Epithelial cell of proximal tubule (primary cell): ENCODE data around the gene RUBCNL. TPM values are rescaled to one million over a fixed set of nuclear protein-coding genes. Genes with fewer than 3 reads are reported as not detected.
A peak's percentile ranks its signal among the peaks of the same experiment; 100 is the strongest.

Experiments used
- DNase-seq: peaks from one replicate; pipeline ENCODE4 v3.0.0-alpha.2; 2011; ENCODE audit warnings: low read depth
- H3K4me3 ChIP-seq: 2 replicates; pipeline ENCODE4 v1.5.1; 2011; ENCODE audit warnings: low read depth, mild to moderate bottlenecking, low read length
- CTCF ChIP-seq: conservative IDR thresholded peaks from 2 replicates; pipeline ENCODE4 v1.5.1; 2012; ENCODE audit warnings: low read depth, mild to moderate bottlenecking, low read length
- total RNA-seq: library from RNA; depleted of rRNA; stranded (reverse); fragments of >200 nt; gene quantifications from 2 replicates; pipeline ENCODE4 v1.2.3, GENCODE V29; 2015

The RUBCNL gene
- total RNA-seq, 1 donor from 2014 or later, result 0.29 TPM

DNA sequence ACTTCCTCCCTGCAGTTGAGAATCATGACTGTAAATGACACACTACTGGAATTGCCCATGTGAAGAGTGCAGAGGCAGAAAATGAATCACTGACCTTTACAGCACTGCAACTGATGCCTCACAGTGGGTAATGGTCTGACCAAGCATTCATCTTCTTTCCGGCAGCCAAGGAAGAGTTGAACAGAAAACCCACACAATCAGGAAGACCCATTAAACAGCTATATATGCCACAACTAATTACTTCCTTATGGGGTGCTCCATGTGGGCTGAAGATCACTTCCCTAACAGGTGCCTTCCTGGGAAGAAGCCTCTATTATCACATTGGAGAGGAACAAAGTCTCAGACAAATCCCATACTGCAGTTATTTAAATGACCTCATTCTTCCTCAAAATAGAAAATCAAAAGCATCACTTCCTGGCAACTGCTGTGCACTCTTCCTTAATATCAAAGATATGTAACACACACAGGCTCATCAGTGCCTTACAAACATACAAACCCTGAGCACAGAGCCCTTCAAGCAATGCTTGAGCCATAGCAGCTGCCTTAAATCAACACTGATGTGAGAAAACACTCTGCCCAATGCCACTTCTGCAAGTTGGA lies 45.8 kb downstream of the RUBCNL start:
- H3K4me3 ChIP-seq, result no peak overlapping the region
- peak; percentile 57 for DNase-seq
- TF ChIP-seq CTCF, result no peak

DNA sequence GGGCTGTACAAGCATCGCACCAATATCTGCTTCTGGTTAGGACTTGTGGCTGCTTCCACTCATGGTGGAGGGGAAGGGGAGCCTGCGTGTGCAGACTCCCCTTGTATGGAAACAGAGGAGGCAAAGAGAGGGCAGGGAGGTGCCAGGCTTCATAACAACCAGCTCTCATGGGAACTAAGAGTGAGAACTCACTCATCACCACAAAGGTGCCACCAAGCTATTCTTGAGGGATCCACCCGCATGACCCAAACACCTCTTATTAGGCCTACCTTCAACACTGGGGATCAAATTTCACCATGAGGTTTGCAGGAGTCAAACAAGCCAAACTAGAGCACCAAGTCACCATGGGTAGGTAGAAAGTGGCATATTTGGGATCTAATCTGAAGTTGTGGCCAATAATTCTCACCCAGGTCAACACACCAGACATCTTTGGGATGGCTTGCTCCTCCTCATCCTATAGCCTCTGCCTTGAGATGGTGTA lies 46.4 kb downstream of the RUBCNL start:
- no peak overlapping the region for H3K4me3 ChIP-seq
- TF ChIP-seq CTCF, result no peak
- DNase-seq, result no peak

GRCh38 chr13:46340011-46340410 lies 47.0 kb downstream of the RUBCNL start:
- DNase-seq, result no peak
- TF ChIP-seq CTCF, result no peak
- no peak overlapping the region for H3K4me3 ChIP-seq

- DNase-seq, result peak; percentile 65
- no peak overlapping the region for H3K4me3 ChIP-seq
These were observed 47.9 kb downstream of the RUBCNL start for GRCh38 chr13:46339035-46339666.

DNA sequence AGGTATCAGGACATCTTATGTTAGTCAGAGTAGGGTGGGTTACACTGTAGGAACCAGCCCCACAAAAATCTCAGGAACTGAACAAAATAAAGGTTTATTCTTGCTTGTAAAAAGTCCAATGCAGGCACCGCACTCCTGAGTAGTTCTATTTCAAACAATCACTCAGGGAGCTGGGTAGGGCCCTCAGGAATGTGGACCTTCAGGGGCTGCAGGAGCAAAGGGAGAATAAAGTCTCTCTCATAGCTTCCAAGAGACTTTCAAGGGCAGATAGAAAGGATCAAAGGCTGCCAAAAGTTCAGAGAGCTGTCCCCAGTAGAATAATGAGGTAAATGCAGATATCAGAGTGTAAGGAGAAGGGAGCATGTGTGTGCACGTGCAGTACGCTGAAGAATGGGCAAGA lies 49.4 kb downstream of the RUBCNL start:
- TF ChIP-seq CTCF, result no peak
- no peak for DNase-seq
- no peak overlapping the region for H3K4me3 ChIP-seq

More at GRCh38 chr13:46339035-46339666, 47.9 kb downstream of the RUBCNL start:
- no peak for TF ChIP-seq CTCF

- DNase-seq, result no peak
- TF ChIP-seq CTCF, result no peak
- no peak overlapping the region for H3K4me3 ChIP-seq
These were observed 52.8 kb downstream of the RUBCNL start for GRCh38 chr13:46334035-46334822.
